ENCODE data around the gene TIGD1. TPM values are rescaled to one million over a fixed set of nuclear protein-coding genes. Genes with fewer than 3 reads are reported as not detected.

TIGD1 gene
- total and polyA plus RNA-seq, 2 of the 13 experiments (the other 11 are each of a cell fraction or from before 2014, with no cell fraction given): 3.5 to 9.5 TPM

DNA sequence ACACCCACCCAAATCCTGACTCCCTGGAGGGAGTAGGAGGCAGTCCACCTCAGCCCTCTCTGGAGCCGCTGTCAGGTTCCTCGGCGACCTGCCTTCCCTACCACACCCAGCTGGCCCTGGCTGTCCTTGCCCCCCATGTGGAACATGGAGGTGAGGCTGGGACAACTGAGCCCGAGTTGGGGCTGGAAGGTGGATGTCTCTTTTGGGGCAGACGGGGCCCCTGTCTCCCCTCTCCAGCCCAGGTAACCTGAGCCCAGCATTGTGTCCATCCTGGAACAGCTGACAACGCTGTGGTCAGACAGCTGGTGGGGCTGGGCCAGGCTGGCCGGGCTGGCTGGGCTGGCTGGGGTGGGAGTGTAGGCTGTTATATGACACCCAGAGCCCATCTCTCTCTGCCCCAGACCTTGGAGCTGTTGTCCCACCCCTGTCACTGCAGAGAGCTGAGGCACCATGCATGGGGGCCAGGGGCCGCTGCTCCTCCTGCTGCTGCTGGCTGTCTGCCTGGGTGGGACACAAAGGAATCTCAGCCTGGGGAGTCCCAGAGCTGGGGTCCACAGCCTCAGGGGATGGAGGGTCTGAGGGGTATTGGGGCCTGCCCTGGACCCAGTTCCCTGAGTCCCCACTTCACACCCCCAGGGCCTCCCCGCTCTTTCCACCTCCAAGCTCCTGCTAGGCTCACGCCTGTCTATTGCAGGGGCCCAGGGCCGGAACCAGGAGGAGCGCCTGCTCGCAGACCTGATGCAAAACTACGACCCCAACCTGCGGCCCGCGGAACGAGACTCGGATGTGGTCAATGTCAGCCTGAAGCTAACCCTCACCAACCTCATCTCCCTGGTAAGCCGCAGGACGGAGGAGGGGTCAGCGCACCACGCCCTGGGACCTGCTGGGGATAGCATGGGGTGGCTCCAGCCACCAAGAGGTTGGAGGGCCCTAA lies 10.8 kb downstream of the TIGD1 start, which contains the start of gene CHRNG:
CHRNG (plus strand) TSS at position 395 of the 934 bp plus-strand sequence; CDS start at position 451, 56 bp downstream.
- intact Hi-C loops (cut with micrococcal nuclease; ENCODE audit: unreplicated experiment): no loop called here
- peak; percentile 34 for ATAC-seq
- Histone ChIP-seq H4K20me1 (ENCODE audit: insufficient read depth, low read length) (no peaks in the 10 kb centered on the region; the same call in 1 of the 2 replicates), H3K27me3 (ENCODE audit: control insufficient read depth in 1 of 2, insufficient read depth in 2 of 2, low read length in 2 of 2) (peaks cover 0 to 11% of the 10 kb centered on the region in 2 experiments; a peak in 2 of 5 replicates), H3K9ac (ENCODE audit: insufficient read depth, low read depth, low read length) (no peak within 1 kb of the TSS), H3K4me1 (ENCODE audit: insufficient read depth, low read length) (0 out of 2 replicates have a peak, but pooled peaks cover 6% of the 10 kb centered on the region), H3K79me2 (ENCODE audit: insufficient read depth, low read length) (no peaks in the 10 kb centered on the region), H3K4me3 (replicated peaks in 1 of 3; ENCODE audit: insufficient read depth in 1 of 3, low read depth in 2 of 3, low read length in 3 of 3) (no peak within 1 kb of the TSS), H3K9me3 (ENCODE audit: low read length) (peaks cover 7% of the 10 kb centered on the region), H3K27ac (ENCODE audit: extremely low read length, insufficient read depth, low read length) (no peak within 1 kb of the TSS), H3K4me2 (ENCODE audit: low read depth, low read length) (no peak within 1 kb of the TSS), H2AFZ (ENCODE audit: low read length) (no peak within 1 kb of the TSS), H3K36me3 (replicated peaks in 1 of 2; ENCODE audit: control insufficient read depth in 1 of 2, insufficient read depth in 2 of 2, low read length in 2 of 2) (no peaks in the 10 kb centered on the region; a peak in 1 of 5 replicates)
- FAIRE-seq: no peak
- CTCF ChIA-PET (ENCODE audit: low intra/inter-chr PET ratio, low total read pairs): no interaction called here
- WGBS (ENCODE audit: low lambda C conversion rate): 43% methylated on average over 19 of the region's 23 CpGs
- in situ Hi-C loops (cut with HindIII; ENCODE audit: extremely low pct_ligation_motif_present, low pct_unique_long_range_greater_than_20kb): no loop called here
- no peak for DNase-seq (ENCODE audit: low spot score)
- BruUV-seq (replicated peaks): no TSS peak
- POLR2A ChIA-PET: interaction anchor here (1.2 kb wide), 1 partner anchor 11 kb away, joined by 7 read pairs; the partner anchor contains the start of genes EIF4E2 and TIGD1
- TF ChIP-seq POLR2G (IDR thresholded peaks at IDR 0.05; ENCODE audit: low read depth, low read length): no peak
- TF ChIP-seq AGO2 (optimal IDR thresholded peaks at IDR 0.05; ENCODE audit: low read depth, low read length): peak; percentile 73
- TF ChIP-seq PAWR (CRISPR knock-in tag; IDR thresholded peaks at IDR 0.05; ENCODE audit: borderline replicate concordance): no peak
- TF ChIP-seq, protein P1, sequence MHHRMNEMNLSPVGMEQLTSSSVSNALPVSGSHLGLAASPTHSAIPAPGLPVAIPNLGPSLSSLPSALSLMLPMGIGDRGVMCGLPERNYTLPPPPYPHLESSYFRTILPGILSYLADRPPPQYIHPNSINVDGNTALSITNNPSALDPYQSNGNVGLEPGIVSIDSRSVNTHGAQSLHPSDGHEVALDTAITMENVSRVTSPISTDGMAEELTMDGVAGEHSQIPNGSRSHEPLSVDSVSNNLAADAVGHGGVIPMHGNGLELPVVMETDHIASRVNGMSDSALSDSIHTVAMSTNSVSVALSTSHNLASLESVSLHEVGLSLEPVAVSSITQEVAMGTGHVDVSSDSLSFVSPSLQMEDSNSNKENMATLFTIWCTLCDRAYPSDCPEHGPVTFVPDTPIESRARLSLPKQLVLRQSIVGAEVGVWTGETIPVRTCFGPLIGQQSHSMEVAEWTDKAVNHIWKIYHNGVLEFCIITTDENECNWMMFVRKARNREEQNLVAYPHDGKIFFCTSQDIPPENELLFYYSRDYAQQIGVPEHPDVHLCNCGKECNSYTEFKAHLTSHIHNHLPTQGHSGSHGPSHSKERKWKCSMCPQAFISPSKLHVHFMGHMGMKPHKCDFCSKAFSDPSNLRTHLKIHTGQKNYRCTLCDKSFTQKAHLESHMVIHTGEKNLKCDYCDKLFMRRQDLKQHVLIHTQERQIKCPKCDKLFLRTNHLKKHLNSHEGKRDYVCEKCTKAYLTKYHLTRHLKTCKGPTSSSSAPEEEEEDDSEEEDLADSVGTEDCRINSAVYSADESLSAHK (CRISPR knock-in tag; IDR thresholded peaks at IDR 0.05; ENCODE audit: borderline replicate concordance): no peak
- no peak for TF ChIP-seq RAD21 (CRISPR knock-in tag; IDR thresholded peaks at IDR 0.05)
- TF ChIP-seq ZFP82 (CRISPR knock-in tag; IDR thresholded peaks at IDR 0.05; ENCODE audit: borderline replicate concordance): no peak
- TF ChIP-seq NAIF1 (CRISPR knock-in tag; IDR thresholded peaks at IDR 0.05; ENCODE audit: borderline replicate concordance): no peak
- TF ChIP-seq ERF (CRISPR knock-in tag; IDR thresholded peaks at IDR 0.05): no peak
- TF ChIP-seq PRPF4 (IDR thresholded peaks at IDR 0.05; ENCODE audit: low read depth, low read length, poor library complexity, severe bottlenecking): no peak
- TF ChIP-seq ZNF605 (CRISPR knock-in tag; IDR thresholded peaks at IDR 0.05): no peak
- 0 out of 4 replicates have a peak, but pooled peaks of 1 of the 2 experiments have one; percentile 10 for TF ChIP-seq POLR2A (IDR thresholded peaks at IDR 0.05; ENCODE audit: insufficient read depth in 1 of 2, low read depth in 2 of 2, low read length in 2 of 2)
- TF ChIP-seq, protein P2, sequence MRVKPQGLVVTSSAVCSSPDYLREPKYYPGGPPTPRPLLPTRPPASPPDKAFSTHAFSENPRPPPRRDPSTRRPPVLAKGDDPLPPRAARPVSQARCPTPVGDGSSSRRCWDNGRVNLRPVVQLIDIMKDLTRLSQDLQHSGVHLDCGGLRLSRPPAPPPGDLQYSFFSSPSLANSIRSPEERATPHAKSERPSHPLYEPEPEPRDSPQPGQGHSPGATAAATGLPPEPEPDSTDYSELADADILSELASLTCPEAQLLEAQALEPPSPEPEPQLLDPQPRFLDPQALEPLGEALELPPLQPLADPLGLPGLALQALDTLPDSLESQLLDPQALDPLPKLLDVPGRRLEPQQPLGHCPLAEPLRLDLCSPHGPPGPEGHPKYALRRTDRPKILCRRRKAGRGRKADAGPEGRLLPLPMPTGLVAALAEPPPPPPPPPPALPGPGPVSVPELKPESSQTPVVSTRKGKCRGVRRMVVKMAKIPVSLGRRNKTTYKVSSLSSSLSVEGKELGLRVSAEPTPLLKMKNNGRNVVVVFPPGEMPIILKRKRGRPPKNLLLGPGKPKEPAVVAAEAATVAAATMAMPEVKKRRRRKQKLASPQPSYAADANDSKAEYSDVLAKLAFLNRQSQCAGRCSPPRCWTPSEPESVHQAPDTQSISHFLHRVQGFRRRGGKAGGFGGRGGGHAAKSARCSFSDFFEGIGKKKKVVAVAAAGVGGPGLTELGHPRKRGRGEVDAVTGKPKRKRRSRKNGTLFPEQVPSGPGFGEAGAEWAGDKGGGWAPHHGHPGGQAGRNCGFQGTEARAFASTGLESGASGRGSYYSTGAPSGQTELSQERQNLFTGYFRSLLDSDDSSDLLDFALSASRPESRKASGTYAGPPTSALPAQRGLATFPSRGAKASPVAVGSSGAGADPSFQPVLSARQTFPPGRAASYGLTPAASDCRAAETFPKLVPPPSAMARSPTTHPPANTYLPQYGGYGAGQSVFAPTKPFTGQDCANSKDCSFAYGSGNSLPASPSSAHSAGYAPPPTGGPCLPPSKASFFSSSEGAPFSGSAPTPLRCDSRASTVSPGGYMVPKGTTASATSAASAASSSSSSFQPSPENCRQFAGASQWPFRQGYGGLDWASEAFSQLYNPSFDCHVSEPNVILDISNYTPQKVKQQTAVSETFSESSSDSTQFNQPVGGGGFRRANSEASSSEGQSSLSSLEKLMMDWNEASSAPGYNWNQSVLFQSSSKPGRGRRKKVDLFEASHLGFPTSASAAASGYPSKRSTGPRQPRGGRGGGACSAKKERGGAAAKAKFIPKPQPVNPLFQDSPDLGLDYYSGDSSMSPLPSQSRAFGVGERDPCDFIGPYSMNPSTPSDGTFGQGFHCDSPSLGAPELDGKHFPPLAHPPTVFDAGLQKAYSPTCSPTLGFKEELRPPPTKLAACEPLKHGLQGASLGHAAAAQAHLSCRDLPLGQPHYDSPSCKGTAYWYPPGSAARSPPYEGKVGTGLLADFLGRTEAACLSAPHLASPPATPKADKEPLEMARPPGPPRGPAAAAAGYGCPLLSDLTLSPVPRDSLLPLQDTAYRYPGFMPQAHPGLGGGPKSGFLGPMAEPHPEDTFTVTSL (CRISPR knock-in tag; IDR thresholded peaks at IDR 0.05; ENCODE audit: borderline replicate concordance): no peak
- TF ChIP-seq PTBP1 (IDR thresholded peaks at IDR 0.05; ENCODE audit: low read depth, low read length, poor library complexity, severe bottlenecking): no peak
